ENCODE data around the gene WWC2. TPM values are rescaled to one million over a fixed set of nuclear protein-coding genes. Genes with fewer than 3 reads are reported as not detected.

Gene WWC2
- total and polyA plus RNA-seq, 7 donors = 2.9 to 15.5 (median 7.8) TPM

DNA sequence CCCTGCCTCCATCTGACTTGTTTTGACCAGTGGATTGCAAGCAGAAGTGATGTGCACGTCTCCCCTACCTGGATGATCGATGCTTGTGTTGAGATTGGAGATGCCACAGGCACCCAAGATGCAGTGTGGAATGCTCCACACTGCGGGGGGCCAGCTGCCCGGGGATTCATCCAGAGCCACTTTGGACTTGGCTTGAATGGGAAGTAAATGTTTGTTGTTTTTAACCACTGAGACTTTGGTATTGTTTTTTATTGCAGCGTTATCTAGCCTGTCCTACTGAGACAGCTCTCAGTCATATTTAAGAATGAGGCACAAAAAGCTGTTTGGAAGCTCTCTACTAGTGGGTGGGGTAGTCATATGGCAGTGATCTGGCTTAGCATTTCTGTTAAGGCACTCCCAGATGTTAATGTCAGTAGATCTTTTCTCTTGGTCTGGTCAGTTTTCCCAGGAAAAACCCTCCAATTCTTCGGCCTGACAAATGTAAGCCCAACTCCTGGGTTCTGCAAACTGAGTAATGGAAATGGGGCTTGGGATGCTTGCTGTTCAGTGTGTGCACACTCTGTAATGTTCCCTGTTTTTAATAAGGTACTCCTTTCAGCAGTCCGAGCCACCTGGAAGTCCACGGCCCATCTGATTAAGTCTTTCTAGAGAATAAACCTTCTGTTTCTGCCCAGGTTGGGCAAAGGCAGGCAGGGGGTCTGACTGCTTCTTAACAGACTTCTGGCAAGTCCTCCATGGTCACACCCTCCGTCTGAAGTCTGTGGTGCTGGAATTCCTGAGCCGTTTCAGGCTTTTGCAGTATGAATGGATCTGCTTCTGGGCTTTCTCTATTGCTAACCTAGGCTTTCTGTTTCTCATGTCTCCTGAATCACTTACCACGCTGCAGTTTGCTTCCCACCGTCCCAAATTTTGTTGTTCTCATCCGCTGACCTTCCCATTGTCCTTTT lies 74.8 kb downstream of the WWC2 start:
- TF ChIP-seq, protein P1, sequence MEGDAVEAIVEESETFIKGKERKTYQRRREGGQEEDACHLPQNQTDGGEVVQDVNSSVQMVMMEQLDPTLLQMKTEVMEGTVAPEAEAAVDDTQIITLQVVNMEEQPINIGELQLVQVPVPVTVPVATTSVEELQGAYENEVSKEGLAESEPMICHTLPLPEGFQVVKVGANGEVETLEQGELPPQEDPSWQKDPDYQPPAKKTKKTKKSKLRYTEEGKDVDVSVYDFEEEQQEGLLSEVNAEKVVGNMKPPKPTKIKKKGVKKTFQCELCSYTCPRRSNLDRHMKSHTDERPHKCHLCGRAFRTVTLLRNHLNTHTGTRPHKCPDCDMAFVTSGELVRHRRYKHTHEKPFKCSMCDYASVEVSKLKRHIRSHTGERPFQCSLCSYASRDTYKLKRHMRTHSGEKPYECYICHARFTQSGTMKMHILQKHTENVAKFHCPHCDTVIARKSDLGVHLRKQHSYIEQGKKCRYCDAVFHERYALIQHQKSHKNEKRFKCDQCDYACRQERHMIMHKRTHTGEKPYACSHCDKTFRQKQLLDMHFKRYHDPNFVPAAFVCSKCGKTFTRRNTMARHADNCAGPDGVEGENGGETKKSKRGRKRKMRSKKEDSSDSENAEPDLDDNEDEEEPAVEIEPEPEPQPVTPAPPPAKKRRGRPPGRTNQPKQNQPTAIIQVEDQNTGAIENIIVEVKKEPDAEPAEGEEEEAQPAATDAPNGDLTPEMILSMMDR (IDR thresholded peaks at IDR 0.05) = no peak
- intact Hi-C loops (cut with DNase I) = no loop called here
- no peaks in the 10 kb centered on the region for H3K36me3 ChIP-seq (ENCODE audit: insufficient read depth in 1 of 2, low read depth in 1 of 2)
- no peaks in the 10 kb centered on the region for H3K27me3 ChIP-seq (ENCODE audit: insufficient read depth in 3 of 3, low read length in 2 of 3)
- 55 to 68% (median 56%) methylated on average over 13 of the region's 13 CpGs for WGBS, 3 donors
- H3K27ac ChIP-seq = no peak overlapping the region
- no peaks in the 10 kb centered on the region for H3K9me3 ChIP-seq
- H3K4me1 ChIP-seq = peaks cover 4% of the 10 kb centered on the region
- no peak overlapping the region for H3K4me3 ChIP-seq
- ATAC-seq (no peak), DNase-seq (no peak)

DNA sequence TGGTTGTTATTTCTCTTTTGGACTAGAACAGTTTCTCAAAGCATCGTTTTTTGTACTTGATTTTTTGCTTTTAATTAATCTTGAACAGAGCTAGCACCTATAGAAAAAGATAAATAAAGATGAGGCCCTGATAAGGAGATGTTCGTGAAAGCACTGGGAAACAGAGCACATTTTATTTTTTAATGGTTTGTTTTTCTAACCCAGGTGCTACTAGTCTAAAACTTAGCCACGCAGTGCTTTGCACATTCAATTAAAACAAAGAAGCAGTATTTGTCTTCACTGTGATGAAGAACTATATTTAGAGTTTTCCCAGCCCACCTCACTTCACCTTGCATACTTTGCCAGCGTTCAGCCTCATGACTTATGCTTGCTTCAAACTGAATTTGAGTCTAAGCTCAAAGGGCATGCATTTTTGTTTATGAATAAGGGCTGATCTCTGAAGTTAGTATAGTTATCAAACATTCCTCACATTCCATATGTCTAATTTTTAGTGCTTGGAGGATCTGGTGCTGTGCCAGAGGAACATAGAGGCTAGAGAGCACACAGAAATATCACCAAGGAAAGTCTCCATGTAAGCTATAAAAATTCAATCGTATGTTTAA lies 76.7 kb downstream of the WWC2 start:
- no peaks in the 10 kb centered on the region for H3K36me3 ChIP-seq (ENCODE audit: insufficient read depth in 1 of 2, low read depth in 1 of 2)
- TF ChIP-seq, protein P1 (IDR thresholded peaks at IDR 0.05) = no peak
- H3K9me3 ChIP-seq = no peaks in the 10 kb centered on the region
- H3K4me3 ChIP-seq = no peak overlapping the region
- 57 to 62% (median 58%) methylated on average over 5 of the region's 5 CpGs for WGBS, 3 donors
- ATAC-seq (no peak), DNase-seq (no peak)
- peaks cover 4% of the 10 kb centered on the region for H3K4me1 ChIP-seq
- intact Hi-C loops (cut with DNase I) = no loop called here
- no peak overlapping the region for H3K27ac ChIP-seq
- H3K27me3 ChIP-seq (ENCODE audit: insufficient read depth in 3 of 3, low read length in 2 of 3) = no peaks in the 10 kb centered on the region

DNA sequence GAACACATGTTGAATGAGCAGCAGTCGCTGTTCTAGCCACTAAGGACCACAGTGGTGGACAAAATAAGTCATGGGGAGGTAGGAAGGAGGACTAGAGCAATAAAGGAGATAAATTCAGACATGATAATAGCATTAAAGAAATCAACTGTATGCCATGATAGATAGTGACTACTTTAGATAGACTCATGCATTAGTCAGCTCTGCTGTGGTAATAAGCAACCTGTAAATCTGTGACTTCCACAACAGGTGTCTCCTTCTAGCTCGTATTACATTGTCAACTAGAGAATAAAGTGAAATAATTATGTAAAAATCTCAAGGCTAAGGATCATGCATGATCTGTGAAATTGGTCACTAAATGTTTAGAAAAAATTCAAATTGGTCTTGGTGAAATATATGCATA lies 77.9 kb downstream of the WWC2 start:
- ATAC-seq = no peak
- Histone ChIP-seq H3K9me3 (no peaks in the 10 kb centered on the region), H3K4me1 (peaks cover 4% of the 10 kb centered on the region), H3K27ac (no peak overlapping the region), H3K27me3 (ENCODE audit: insufficient read depth in 3 of 3, low read length in 2 of 3) (no peaks in the 10 kb centered on the region), H3K36me3 (ENCODE audit: insufficient read depth in 1 of 2, low read depth in 1 of 2) (no peaks in the 10 kb centered on the region), H3K4me3 (no peak overlapping the region)
- TF ChIP-seq, protein P1 (IDR thresholded peaks at IDR 0.05) = no peak
- DNase-seq = no peak
- intact Hi-C loops (cut with DNase I) = no loop called here
- WGBS, 3 donors = 72 to 85% (median 74%) methylated on average over 2 of the region's 2 CpGs

DNA sequence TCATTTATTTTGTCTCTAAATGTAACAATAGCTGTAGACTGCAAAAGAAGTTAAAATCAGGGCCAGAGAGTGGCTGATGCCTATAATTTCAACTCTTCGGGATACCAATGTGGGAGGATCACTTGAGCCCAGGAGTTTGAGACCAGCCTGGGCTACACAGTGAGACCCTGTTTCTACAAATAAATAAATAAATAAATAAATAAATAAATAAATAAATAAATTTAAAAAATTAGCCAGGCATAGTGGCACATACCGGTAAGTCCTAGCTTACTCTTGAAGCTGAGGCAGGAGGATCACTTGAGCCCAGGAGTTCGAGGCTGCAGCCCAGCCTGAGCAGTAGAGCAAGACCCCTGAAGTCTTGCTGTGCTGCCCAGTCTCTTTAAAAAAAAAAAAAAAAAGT lies 79.1 kb downstream of the WWC2 start:
- ATAC-seq = no peak
- DNase-seq = no peak
- Histone ChIP-seq H3K9me3 (no peaks in the 10 kb centered on the region), H3K27ac (no peak overlapping the region), H3K36me3 (ENCODE audit: insufficient read depth in 1 of 2, low read depth in 1 of 2) (no peaks in the 10 kb centered on the region), H3K4me1 (peaks cover 8% of the 10 kb centered on the region), H3K4me3 (no peak overlapping the region), H3K27me3 (ENCODE audit: insufficient read depth in 3 of 3, low read length in 2 of 3) (no peaks in the 10 kb centered on the region)
- TF ChIP-seq, protein P1 (IDR thresholded peaks at IDR 0.05) = no peak
- 32 to 33% (median 33%) methylated on average over 3 of the region's 3 CpGs for WGBS, 3 donors
- intact Hi-C loops (cut with DNase I) = no loop called here

Data from psoas muscle (tissue), 8 donors.